HG02588 (cell line): ENCODE data around the gene CAVIN4.

Experiments used
- ATAC-seq: cut with Tn5 transposase; IDR thresholded peaks from one replicate; pipeline ENCODE4 v1.9.1; 2021; ENCODE audit warnings: mild to moderate bottlenecking, moderate library complexity; ENCODE audit not compliant: unreplicated experiment

CAVIN4 gene

DNA sequence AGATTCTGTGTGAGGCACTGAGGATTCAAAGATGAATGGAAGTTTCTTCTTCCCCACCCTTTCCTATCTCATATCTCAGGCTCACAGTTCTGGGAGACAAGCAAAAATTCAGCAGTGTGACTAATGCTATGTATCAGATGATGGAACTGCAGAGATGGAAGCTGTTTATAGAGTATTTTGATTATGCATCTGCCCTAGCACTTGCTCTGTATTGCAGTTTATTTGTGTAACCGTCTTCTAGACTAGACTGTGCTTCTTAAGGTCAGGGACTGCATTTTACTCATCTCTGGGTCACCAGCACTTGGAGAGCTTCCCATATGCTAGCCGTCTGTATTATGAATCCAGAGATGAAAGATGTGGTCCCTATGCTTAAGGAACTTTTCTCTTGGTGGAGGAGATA, 12.6 kb downstream of the CAVIN4 start:
- ATAC-seq, result no peak

DNA sequence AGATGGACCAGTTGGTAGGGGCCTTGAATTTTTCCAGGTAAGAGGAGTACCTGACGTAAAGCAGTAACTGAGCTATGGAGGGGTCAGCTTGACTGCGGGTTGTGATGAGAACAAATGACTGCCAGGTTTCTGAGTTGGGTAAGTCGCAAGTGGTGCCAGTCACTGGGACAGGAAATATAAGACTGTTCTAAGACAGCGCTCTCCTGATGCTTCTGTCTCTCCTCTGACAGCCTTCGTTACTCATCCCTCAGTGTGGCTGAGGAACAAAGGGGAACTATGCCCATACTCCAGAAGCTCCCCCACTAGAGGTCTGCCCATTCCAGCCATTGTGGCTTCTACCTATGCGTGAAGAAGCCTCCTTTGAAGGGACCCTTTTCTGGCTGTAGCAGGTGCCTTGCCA, 13.3 kb downstream of the CAVIN4 start:
- ATAC-seq, result no peak

DNA sequence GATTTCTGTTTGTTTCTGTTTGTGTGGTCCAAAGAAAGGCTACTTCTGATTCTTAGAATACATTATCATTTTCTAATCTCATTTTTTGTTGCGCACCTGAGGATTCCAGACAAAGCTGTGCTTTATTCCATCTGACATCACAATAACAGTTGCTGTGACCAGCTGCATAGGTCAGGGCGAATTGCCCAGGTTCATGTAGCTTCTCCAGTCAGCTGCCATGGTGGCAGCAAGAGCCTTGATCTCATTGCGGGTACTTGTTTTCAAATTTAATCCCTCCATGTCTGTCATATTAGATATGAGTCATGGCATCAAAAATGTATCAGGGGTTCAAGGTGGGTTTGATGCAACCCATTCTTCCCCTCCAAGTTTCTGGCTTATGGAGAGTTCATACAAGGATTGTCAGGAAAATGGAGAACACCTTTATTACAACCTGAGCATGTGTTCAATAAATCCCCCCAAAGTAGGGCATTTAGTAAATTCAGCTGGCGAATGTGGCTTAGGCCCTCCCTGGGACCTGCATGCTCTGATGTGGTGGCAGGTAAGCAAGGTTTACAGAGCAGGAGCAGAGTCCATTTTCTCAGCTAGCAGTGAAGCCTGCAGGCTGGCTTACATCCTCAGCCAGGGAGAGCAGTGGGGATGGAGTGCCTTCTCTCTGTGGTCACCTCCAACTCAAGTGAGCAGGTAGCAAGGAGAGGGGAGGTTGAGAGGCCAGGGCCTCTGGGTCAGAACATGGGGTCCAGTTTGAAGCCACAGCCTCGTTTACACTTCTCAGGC, 13.9 kb downstream of the CAVIN4 start:
- no peak for ATAC-seq

DNA sequence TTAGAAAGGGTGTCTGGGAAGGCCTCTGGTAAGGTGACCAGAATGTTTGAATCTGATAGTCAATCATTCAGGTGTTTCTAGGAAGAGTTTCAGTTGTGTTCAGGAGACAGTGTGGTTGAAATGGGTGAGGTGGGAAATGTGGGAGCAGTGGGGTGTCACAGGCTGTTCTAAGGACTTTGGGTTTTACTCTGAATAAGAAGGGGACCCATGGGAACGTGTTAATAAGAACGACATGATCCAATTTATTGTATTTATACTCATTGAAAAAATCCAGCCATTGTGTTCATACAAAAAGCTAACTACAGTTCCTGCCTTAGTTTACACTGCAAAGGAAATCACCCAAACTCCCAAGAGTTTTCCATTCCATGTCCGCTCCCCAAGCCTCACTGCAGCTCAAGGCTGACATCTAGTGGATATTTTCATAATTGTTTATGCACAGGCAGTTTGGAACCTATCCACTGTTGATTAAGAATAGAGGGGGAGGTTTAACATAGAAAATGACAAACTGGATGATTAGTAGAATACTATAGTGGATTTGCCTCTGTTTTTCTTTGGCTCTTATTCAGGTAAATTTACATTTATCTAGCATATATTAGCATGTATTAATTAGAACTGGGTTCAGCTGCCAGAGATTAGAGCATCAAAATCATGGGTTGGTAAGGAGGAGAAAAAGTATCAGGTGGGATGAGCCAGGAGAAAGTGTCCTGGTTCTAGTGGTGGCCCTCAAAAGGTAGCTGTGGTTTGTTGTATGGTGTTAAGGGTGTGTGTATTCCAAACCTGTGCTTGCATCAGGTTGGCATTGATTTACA, 17.7 kb downstream of the CAVIN4 start:
- ATAC-seq, result no peak

DNA sequence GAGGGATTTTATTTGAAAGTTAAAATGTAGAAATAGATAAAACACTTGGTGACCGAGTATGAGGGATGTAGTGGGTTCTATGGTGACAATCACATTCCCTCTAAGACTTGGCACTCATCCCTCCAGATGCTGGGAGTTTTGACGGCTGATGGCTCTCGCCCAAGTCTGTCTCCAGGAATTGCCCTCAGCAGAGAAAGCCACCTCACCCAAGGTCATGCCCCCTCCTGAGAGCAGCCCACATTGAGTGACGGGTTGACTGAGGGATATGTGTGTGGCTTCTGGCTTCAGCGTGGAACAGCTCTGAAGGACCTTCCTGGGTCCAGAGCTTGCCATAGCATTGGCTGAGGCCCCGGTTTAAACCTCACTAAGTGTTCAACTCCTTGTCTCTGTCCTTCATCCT, 19.4 kb downstream of the CAVIN4 start:
- no peak for ATAC-seq

DNA sequence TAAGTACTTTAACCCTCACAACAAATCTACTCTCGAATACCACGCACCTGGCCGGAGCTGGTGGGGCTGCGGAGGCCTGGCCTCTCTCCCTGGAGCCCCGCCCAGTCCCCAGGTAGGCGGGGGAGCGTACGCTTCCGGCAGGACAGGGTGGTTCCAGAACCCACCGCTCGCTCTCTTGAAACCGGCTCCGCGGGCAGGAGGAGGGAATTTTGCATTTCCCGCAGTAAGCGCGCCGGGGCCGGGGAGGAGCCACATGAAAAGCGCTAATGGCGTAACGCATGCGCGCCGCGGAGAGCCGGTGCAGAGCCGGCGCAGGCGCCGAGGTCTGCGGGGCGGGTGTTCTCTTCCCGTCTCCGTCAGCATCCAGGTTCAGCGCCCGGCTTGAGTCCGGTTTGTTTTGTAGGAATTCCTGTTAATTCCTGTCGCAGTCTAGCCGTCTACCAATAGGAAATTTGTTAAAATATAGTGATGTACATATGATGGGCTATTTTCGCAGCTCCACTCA, 20.8 kb downstream of the CAVIN4 start:
- ATAC-seq, result peak; percentile 78

DNA sequence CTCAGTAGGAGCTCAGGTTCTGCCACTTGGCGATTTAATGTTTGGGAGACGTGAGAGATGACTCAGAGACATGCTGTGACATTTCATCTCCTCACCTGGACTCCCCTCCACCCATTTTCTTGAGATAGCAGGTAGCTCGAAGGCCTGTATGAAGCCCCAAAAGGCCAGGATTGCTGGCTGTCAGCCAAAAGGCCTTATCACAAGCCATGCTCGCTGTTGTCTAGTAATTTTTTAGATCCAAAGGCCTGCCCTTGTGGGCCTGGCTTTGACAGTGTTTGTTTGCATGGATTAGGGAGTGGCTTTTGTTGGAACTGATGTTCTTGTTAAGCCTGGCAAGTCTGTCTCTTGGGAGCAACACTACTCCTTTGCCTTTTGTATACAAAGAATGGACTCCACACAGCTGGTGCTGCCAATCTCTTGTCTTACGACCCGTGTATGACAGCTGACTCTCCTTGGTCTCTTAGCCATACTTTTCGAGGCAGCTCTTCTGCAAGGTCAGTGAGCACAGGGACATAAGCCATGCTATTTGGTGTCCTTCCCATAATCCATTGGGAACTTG, 22.7 kb downstream of the CAVIN4 start:
- ATAC-seq, result no peak

DNA sequence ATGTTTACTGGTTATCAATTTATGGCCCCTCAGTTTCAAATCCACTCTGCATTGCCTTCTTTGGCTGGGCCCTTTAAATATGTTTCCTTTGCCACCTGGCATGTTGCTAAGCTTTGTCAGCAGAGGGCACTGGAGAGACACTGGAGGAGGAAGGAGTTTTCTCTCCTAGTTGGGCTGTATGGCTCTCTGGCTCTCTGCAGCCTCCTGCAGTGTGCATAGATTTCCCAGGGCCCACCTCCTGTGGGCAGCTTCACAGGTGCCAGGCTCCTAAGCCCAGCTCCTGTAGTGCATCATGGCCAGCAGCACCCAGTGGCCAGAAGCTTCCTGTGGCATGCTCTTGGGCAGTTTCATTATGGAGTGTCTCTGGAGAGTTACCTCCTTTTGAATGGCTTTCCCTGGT, 23.3 kb downstream of the CAVIN4 start:
- peak; percentile 52 for ATAC-seq

DNA sequence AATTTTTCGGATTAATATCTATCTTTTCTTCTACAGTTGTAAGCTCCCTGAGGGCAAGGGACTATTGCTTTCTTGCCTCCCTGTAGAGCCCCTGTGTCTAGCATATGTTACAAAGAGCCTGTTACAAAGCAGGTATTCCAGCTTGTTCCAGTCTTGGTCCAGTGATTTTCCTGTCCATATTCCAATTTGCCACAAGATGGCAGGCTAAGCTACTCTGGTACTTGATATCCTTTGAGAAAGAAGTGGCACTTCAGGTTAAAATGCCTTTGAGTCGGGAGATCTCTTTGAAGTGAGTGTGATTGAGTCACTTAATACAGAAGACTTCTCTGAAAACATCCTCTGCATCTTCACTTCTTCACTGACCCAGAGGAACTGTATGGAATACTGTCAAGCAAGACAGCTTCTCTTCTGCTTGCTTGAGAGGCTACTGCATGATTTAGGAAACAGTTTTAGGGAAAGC, 24.5 kb downstream of the CAVIN4 start:
- no peak for ATAC-seq

DNA sequence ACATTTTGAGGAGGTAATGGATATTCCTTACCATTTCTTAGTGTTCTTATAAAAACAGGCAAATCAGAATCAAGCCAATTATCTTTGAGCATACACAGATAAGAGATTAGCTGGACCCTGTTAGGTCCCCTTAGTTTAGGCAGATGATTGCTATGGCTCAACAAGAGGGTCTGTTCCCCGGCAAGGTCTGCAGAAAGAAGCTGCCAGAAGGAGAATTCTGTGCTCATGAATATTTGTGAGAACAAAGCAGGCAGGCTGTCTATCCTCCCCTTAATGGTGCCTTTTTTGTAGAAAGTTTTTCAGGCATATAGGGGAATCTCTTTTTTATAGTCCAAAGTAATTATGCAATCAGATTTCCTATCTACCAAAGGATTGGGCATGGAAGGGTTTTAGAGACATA, 27.5 kb downstream of the CAVIN4 start:
- ATAC-seq, result no peak

DNA sequence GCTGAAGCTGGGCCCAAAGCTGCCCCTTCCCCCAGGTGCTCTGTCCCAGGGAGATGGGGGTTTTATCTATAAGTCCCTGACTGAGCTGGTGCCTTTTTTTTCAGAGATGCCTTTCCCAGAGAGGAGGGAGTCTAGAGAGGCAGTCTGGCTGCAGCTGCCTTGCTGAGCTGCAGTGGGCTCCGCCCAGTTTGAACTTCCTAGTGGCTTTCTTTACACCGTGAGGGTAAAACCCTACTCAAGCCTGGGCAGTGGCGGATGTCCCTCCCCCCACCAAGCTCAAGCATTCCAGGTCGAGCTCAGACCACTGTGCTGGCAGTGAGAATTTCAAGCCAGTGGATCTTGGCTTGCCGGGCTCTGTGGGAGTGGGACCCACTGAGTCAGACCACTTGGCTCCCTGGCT, 41.3 kb downstream of the CAVIN4 start:
- no peak for ATAC-seq

DNA sequence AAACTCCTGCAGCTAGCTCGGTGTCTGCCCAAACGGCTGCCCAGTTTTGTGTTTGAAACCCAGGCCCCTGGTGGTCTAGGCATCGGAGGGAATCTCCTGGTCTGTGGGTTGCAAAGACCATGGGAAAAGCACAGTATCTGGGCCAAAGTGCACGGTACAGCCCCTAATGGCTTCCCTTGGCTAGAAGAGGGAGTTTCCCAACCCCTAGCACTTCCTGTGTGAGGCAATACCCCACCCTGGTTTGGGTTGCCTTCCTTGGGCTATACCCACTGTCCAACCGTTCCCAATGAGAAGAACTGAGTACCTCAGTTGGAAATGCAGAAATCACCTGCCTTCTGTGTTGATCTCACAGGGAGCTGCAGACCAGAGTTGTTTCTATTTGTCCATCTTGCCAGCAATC, 41.8 kb downstream of the CAVIN4 start:
- no peak for ATAC-seq

DNA sequence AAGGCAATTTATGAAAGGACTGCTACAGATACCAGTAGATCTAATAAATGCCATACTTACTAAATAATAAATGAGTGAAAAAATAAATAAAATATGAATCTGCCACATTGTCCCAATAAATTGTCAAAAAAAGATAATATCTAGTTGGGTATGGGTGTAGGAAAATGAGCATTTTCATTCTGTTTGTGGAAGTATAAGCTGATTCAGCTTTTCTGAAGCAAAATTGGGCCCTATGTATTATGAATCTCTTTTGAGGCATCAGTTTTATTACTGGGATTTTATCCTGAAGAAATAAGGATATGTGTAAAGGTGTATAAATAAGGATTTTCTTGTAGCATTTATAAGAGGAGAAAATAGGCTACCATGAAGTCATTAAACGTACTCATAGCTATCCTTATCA, 46.1 kb downstream of the CAVIN4 start:
- no peak for ATAC-seq

DNA sequence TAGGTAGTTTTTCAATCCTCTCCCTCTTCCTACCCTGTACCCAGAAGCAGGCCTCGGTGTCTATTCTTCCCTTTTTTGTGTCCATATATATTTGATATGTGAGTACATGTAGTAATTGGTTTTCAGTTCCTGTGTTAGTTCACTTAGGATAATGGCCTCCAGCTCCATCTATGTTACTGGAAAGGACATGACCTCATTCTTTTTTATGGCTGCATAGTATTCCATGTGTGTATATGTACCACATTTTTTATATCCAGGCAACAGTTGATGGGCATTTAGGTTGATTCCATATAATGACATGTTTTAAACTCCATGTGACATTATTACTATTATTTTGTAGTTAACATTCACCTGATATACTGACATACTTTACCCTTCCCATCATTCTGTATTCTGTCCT, 49.1 kb downstream of the CAVIN4 start:
- ATAC-seq, result no peak

DNA sequence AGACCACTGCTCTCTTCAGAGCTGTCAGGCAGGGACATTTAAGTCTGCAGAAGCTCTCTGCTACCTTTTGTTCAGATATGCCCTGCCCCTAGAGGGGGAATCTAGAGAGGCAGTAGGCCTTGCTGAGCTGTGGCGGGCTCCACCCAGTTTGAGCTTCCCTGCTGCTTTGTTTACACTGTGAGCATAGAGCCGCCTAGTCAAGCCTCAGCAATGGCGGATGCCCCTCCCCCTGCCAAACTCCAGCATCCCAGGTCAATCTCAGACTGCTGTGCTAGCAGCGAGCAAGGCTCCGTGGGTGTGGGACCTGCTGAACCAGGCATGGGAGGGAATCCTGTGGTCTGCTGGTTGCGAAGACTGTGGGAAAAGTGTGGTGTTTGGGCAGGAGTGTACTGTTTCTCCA, 59.9 kb downstream of the CAVIN4 start:
- ATAC-seq, result no peak
